Activated naive CD8-positive, alpha-beta T cell treated with anti-CD3 and anti-CD28 coated beads, Interleukin-2, amount 50 U/mL, for 16 hours (primary cell): ENCODE results near the gene PDHX.

ENCODE experiments used
- DNase-seq: peaks from one replicate; pipeline ENCODE4 v3.0.0-alpha.2; 2020; ENCODE audit warnings: low read depth, low spot score

Gene PDHX

GRCh38 chr11:35045236-35045820 lies 128.9 kb downstream of the PDHX start:
- DNase-seq, result no peak
